B cell (primary cell): ENCODE measurements around the gene SLC44A1.

ENCODE experiments used
- EZH2 ChIP-seq: IDR thresholded peaks from 2 replicates; pipeline ENCODE4 v1.6.1; 2012; ENCODE audit warnings: borderline replicate concordance, low read depth, mild to moderate bottlenecking, moderate library complexity, low read length; ENCODE audit not compliant: insufficient read depth, poor library complexity, severe bottlenecking
- TF ChIP-seq, protein P1 (sequence below): fragments of 200-600 bp; IDR thresholded peaks from one replicate; pipeline ENCODE4 v1.8.0; 2022; ENCODE audit warnings: antibody characterized with exemption, mild to moderate bottlenecking

DNA sequence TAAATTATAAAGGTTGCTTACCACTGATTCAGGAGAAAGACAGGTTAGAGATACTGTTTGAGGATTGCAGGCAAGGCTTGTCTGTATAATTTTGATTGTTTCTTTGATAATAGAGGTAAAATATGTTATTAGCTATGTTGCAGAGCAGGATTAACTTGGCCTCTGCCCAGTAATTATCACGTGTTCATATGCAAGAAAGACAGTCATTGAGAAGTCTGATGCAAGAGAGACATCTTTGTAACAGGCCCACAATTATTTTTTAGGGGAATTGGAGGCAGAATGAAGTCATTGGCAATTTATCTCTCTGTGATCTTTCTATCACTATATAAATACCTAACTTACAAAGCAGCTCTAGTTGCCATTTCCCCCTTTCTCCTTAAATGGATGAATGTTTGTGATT, 46.0 kb downstream of the SLC44A1 start:
- TF ChIP-seq, protein P1, sequence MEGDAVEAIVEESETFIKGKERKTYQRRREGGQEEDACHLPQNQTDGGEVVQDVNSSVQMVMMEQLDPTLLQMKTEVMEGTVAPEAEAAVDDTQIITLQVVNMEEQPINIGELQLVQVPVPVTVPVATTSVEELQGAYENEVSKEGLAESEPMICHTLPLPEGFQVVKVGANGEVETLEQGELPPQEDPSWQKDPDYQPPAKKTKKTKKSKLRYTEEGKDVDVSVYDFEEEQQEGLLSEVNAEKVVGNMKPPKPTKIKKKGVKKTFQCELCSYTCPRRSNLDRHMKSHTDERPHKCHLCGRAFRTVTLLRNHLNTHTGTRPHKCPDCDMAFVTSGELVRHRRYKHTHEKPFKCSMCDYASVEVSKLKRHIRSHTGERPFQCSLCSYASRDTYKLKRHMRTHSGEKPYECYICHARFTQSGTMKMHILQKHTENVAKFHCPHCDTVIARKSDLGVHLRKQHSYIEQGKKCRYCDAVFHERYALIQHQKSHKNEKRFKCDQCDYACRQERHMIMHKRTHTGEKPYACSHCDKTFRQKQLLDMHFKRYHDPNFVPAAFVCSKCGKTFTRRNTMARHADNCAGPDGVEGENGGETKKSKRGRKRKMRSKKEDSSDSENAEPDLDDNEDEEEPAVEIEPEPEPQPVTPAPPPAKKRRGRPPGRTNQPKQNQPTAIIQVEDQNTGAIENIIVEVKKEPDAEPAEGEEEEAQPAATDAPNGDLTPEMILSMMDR, result no peak
- no peak for TF ChIP-seq EZH2
